Measurements from ENCODE around the gene C3AR1.
"Not testable (repeated sequence)": the region's sequence is repeated elsewhere in the genome, so short reads cannot be mapped to it uniquely, and the experiment has no call there.

C3AR1 gene

GRCh38 chr12:8026291-8026900, 39.8 kb downstream of the C3AR1 start:
- DNase-seq: peak; percentile 88 to 93

- no peak for DNase-seq
These were observed 47.2 kb downstream of the C3AR1 start for GRCh38 chr12:8018666-8019581.

DNA sequence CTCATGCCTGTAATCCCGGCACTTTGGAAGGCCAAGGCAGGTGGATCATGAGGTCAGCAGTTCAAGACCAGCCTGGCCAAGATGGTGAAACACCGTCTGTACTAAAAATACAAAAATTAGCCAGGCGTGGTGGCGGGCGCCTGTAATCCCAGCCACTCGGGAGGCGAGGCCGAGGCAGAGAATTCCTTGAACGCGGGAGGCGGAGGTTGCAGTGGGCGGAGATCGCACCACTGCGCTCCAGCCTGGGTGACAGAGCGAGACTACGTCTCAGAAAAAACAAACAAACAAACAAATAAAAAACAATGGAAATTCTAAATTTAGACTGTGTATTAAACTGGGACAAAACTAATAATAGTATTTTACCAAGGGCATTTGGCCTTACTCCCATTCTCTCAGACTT, 47.9 kb downstream of the C3AR1 start:
- not testable (repeated sequence) for DNase-seq

GRCh38 chr12:8014836-8015235, 51.3 kb downstream of the C3AR1 start:
- no peak for DNase-seq

- DNase-seq: no peak
These were observed 53.4 kb downstream of the C3AR1 start for GRCh38 chr12:8012651-8013309.

GRCh38 chr12:8011331-8011730, 54.8 kb downstream of the C3AR1 start:
- DNase-seq: no peak

Data from stimulated activated CD4-positive, alpha-beta T cell treated with anti-CD3 and anti-CD28 coated beads, Interleukin-2, amount 100 ng/mL, for 48 hours (primary cell).